HG02571 (cell line): ENCODE measurements around the gene CCNB1.
"Not testable (repeated sequence)": the region's sequence is repeated elsewhere in the genome, so short reads cannot be mapped to it uniquely, and the experiment has no call there.

ENCODE experiments used
- ATAC-seq: cut with Tn5 transposase; IDR thresholded peaks from one replicate; pipeline ENCODE4 v1.9.1; 2021; ENCODE audit warnings: mild to moderate bottlenecking, moderate library complexity; ENCODE audit not compliant: unreplicated experiment

CCNB1 gene

GRCh38 chr5:69181659-69182293 is 14.8 kb downstream of the CCNB1 start:
- ATAC-seq: not testable (repeated sequence)

GRCh38 chr5:69184621-69185020 is 17.7 kb downstream of the CCNB1 start:
- ATAC-seq: no peak

GRCh38 chr5:69187342-69187741 is 20.4 kb downstream of the CCNB1 start:
- ATAC-seq: no peak

- ATAC-seq: no peak
These were observed 21.8 kb downstream of the CCNB1 start for GRCh38 chr5:69188811-69189161.

GRCh38 chr5:69189162-69190086 is 22.5 kb downstream of the CCNB1 start, which contains the start of gene CENPH:
Gene CENPH (plus strand): TSS chr5:69189583. CDS start chr5:69189635, 52 bp downstream.
- peak; percentile 97 for ATAC-seq

GRCh38 chr5:69202497-69202896 is 35.5 kb downstream of the CCNB1 start:
- ATAC-seq: no peak

GRCh38 chr5:69206528-69207190 is 39.7 kb downstream of the CCNB1 start:
- no peak for ATAC-seq

GRCh38 chr5:69209602-69210001 is 42.7 kb downstream of the CCNB1 start:
- no peak for ATAC-seq

- ATAC-seq: no peak
These were observed 44.2 kb downstream of the CCNB1 start for GRCh38 chr5:69211200-69211599.

- no peak for ATAC-seq
These were observed 45.1 kb downstream of the CCNB1 start for GRCh38 chr5:69212022-69212421.

GRCh38 chr5:69213513-69214215 is 46.7 kb downstream of the CCNB1 start:
- ATAC-seq: no peak

GRCh38 chr5:69217151-69217511 is 50.2 kb downstream of the CCNB1 start:
- no peak for ATAC-seq

GRCh38 chr5:69217548-69218526 is 50.9 kb downstream of the CCNB1 start:
- peak; percentile 93 for ATAC-seq

GRCh38 chr5:69219939-69220338 is 53.0 kb downstream of the CCNB1 start:
- ATAC-seq: no peak

GRCh38 chr5:69220371-69220770 is 53.4 kb downstream of the CCNB1 start:
- ATAC-seq: not testable (repeated sequence)

GRCh38 chr5:69220833-69221232 is 53.9 kb downstream of the CCNB1 start:
- not testable (repeated sequence) for ATAC-seq

- ATAC-seq: no peak
These were observed 57.6 kb downstream of the CCNB1 start for GRCh38 chr5:69224520-69224919.

GRCh38 chr5:69225860-69226259 is 58.9 kb downstream of the CCNB1 start:
- no peak for ATAC-seq
